Osteocyte (in vitro differentiated cells): ENCODE results near the gene CNST. TPM values are rescaled to one million over a fixed set of nuclear protein-coding genes. Genes with fewer than 3 reads are reported as not detected.

Experiments used
- DNase-seq: peaks from one replicate; pipeline ENCODE4 v3.0.0; 2021; ENCODE audit warnings: mixed read lengths; ENCODE audit not compliant: unreplicated experiment; ENCODE audit errors: extremely low spot score
- H3K27ac Mint-ChIP-seq: one replicate; pipeline ENCODE4 v1.8.0; 2021; ENCODE audit warnings: mild to moderate bottlenecking, mixed read lengths; ENCODE audit not compliant: unreplicated experiment
- H3K27me3 Mint-ChIP-seq: one replicate; pipeline ENCODE4 v1.8.0; 2021; ENCODE audit warnings: mixed read lengths; ENCODE audit not compliant: unreplicated experiment
- H3K36me3 Mint-ChIP-seq: one replicate; pipeline ENCODE4 v1.8.0; 2021; ENCODE audit warnings: mixed read lengths; ENCODE audit not compliant: unreplicated experiment
- H3K4me1 Mint-ChIP-seq: one replicate; pipeline ENCODE4 v1.8.0; 2021; ENCODE audit warnings: mixed read lengths; ENCODE audit not compliant: unreplicated experiment
- H3K4me3 Mint-ChIP-seq: one replicate; pipeline ENCODE4 v1.8.0; 2021; ENCODE audit warnings: mild to moderate bottlenecking, moderate library complexity, mixed read lengths; ENCODE audit not compliant: unreplicated experiment
- H3K9me3 Mint-ChIP-seq: one replicate; pipeline ENCODE4 v1.8.0; 2021; ENCODE audit warnings: mixed read lengths; ENCODE audit not compliant: unreplicated experiment
- total RNA-seq: library from RNA; stranded (reverse); gene quantifications from 2 replicates; pipeline ENCODE4 v1.2.1, GENCODE V29; 2021
- TF ChIP-seq, protein P1 (sequence below): fragments of 200-600 bp; sonication (generic); IDR thresholded peaks from 2 replicates; pipeline ENCODE4 v1.5.0; 2021; ENCODE audit warnings: antibody characterized with exemption, mild to moderate bottlenecking, moderate library complexity

The CNST gene
- total RNA-seq, 1 donor from 2014 or later = 26.8 TPM

- H3K27ac Mint-ChIP-seq = peak overlapping the region; percentile 81
- peaks cover 12% of the 10 kb centered on the region for H3K4me1 Mint-ChIP-seq
- peaks cover 5% of the 10 kb centered on the region for H3K9me3 Mint-ChIP-seq
- peaks cover 4% of the 10 kb centered on the region for H3K36me3 Mint-ChIP-seq
- DNase-seq = peak; percentile 72
- peak overlapping the region; percentile 79 for H3K4me3 Mint-ChIP-seq
- TF ChIP-seq, protein P1, sequence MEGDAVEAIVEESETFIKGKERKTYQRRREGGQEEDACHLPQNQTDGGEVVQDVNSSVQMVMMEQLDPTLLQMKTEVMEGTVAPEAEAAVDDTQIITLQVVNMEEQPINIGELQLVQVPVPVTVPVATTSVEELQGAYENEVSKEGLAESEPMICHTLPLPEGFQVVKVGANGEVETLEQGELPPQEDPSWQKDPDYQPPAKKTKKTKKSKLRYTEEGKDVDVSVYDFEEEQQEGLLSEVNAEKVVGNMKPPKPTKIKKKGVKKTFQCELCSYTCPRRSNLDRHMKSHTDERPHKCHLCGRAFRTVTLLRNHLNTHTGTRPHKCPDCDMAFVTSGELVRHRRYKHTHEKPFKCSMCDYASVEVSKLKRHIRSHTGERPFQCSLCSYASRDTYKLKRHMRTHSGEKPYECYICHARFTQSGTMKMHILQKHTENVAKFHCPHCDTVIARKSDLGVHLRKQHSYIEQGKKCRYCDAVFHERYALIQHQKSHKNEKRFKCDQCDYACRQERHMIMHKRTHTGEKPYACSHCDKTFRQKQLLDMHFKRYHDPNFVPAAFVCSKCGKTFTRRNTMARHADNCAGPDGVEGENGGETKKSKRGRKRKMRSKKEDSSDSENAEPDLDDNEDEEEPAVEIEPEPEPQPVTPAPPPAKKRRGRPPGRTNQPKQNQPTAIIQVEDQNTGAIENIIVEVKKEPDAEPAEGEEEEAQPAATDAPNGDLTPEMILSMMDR = no peak
- no peaks in the 10 kb centered on the region for H3K27me3 Mint-ChIP-seq
Measured at GRCh38 chr1:246698466-246699094, 132.3 kb downstream of the CNST start.

- peaks cover 4% of the 10 kb centered on the region for H3K36me3 Mint-ChIP-seq
- H3K27me3 Mint-ChIP-seq = no peaks in the 10 kb centered on the region
- DNase-seq = peak; percentile 94
- TF ChIP-seq, protein P1 = peak; percentile 94
- H3K27ac Mint-ChIP-seq = peak overlapping the region; percentile 81
- H3K4me1 Mint-ChIP-seq = peaks cover 18% of the 10 kb centered on the region
- H3K4me3 Mint-ChIP-seq = peak overlapping the region; percentile 79
- H3K9me3 Mint-ChIP-seq = peaks cover 5% of the 10 kb centered on the region
Measured at GRCh38 chr1:246699095-246699735, 133.0 kb downstream of the CNST start.

DNA sequence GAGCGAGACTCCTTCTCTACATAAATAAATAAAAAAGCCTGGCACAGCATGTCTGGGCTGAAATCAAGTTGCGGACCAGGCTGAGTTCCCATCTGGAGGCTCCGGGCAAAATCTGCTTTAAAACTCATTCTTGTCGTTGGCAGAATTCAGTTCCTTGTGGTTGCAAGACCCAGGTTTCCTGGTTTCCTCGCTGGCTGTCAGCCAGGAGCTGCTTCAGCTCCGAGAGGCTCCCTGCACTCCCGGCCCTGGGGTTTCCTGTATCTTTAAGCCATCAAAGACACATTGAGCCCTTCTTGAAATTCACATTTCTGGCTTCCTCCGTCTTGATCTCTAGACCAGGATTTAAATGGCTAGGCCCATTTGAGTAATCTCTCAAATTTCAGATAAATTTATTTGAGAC lies 137.3 kb downstream of the CNST start:
- no peak for DNase-seq
- Mint-ChIP-seq H3K36me3 (no peaks in the 10 kb centered on the region), H3K27ac (peak overlapping the region; percentile 88), H3K4me3 (no peak overlapping the region), H3K27me3 (no peaks in the 10 kb centered on the region), H3K9me3 (no peaks in the 10 kb centered on the region), H3K4me1 (peaks cover 42% of the 10 kb centered on the region)
- TF ChIP-seq, protein P1 = no peak

- TF ChIP-seq, protein P1 = no peak
- Mint-ChIP-seq H3K27me3 (no peaks in the 10 kb centered on the region), H3K36me3 (no peaks in the 10 kb centered on the region), H3K27ac (peak overlapping the region; percentile 88), H3K4me3 (no peak overlapping the region), H3K4me1 (peaks cover 36% of the 10 kb centered on the region), H3K9me3 (peaks cover 7% of the 10 kb centered on the region)
- DNase-seq = no peak
Measured at GRCh38 chr1:246705368-246705767, 139.1 kb downstream of the CNST start.

DNA sequence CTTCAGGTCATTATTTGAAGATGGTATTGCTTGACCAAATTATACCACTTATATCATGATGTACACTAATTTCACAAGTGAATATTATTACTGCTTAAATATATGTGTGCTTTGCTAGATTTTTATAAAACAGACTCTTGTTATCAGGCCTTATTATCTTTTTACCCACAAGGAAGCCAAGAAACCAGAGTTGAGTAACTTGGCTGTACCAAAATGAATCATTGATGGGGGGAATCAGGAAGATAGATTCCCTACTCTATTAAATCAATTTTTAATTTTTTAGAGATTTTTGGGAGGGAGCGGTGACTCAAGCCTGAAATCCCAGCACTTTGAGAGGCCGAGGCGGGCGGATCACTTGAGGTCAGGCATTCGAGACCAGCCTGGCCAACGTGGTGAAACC lies 141.9 kb downstream of the CNST start:
- H3K9me3 Mint-ChIP-seq = peaks cover 18% of the 10 kb centered on the region
- no peak overlapping the region for H3K27ac Mint-ChIP-seq
- peaks cover 36% of the 10 kb centered on the region for H3K4me1 Mint-ChIP-seq
- H3K4me3 Mint-ChIP-seq = no peak overlapping the region
- H3K27me3 Mint-ChIP-seq = no peaks in the 10 kb centered on the region
- H3K36me3 Mint-ChIP-seq = no peaks in the 10 kb centered on the region
- no peak for DNase-seq
- TF ChIP-seq, protein P1 = no peak
